ENCODE data around the gene PTPRQ.
"Not testable (repeated sequence)": the region's sequence is repeated elsewhere in the genome, so short reads cannot be mapped to it uniquely, and the experiment has no call there.

The PTPRQ gene

DNA sequence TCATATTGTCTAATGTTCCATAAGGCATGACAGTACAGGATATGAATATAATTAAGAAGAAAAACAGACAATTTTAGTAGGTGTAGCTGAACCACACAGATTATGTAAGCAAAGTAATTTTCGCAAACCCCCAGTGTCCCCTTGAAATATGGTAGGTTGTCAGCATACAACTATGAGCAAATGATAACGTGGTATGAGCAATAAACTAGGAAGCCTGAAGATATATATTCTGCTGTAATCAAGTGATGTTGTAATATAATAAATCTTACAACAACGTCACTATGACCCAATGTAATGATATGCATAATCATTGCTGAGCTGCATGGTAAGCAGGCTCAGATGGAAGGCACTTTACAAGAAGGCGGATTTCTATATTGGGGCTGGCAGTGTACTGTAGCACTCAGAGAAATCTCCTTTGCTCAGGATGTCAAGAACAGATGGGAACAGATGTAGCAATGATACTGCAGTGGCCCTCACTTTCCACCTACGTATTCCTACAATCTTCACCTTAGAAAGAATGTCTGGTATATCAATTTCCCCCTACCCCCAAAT lies 215.6 kb downstream of the PTPRQ start:
- DNase-seq: no peak

DNA sequence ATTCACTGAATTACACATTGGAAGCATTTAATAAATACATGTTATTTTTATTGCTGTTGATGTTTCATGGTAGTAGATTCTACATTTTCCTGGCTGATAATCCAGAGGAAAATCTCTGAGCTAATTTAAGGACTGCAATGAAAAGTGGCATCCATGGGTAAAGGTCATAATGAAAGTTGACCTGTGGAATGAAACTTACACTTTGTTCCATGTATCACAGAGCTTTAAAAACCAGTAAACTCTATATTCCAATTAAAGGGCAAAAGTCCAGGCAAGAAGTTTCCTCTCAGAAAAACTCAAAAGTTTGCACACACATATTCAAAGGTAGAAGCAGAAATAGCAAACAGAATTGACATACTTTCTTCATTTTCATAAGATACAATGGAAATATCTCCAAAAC lies 218.6 kb downstream of the PTPRQ start:
- DNase-seq: no peak

- DNase-seq: no peak
These were observed 226.2 kb downstream of the PTPRQ start for GRCh38 chr12:80670214-80670613.

- not testable (repeated sequence) for DNase-seq
These were observed 232.1 kb downstream of the PTPRQ start for GRCh38 chr12:80676042-80676636.

DNA sequence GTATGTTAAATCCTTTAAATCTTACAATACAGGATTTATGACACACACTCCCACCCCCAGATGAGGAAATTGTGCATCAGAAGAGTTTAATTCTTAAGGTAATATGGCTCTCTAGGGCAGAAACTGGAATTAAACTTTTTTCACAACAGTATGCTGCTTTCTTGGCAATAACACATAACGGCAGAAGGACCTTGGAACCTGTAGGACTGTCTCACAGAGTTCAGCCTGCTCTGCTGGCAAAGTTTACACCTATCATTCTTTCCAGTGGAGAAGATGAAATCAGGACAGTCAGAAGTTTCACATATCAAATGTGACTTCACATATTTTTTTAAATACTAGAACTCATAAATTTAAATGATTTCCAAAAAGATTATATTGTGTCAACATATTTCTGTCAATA lies 232.8 kb downstream of the PTPRQ start:
- DNase-seq: no peak

GRCh38 chr12:80677994-80678393 lies 234.0 kb downstream of the PTPRQ start:
- DNase-seq: no peak

GRCh38 chr12:80679346-80680131 lies 235.5 kb downstream of the PTPRQ start:
- no peak for DNase-seq

DNA sequence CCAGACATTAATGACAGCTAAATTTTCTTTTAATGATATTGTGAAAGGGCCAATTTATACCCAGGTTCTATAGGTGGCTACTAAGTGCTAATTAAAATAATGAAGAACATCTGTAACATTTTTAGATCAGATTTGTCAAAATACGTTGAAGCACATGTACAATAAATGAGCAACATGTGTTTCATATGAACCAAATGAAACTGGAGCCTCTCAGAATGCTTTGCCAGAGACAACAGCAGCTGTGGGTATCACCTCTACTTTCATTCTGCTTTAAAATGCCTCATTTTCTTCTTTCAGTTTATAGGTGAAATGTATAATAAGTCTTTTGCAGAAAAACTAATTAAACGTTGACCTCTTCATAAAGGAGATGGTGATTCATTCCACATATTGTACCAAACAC lies 237.3 kb downstream of the PTPRQ start:
- no peak for DNase-seq

GRCh38 chr12:80681786-80682185 lies 237.8 kb downstream of the PTPRQ start:
- no peak for DNase-seq

- DNase-seq: no peak
These were observed 240.1 kb downstream of the PTPRQ start for GRCh38 chr12:80684077-80684495.

- DNase-seq: no peak
These were observed 246.1 kb downstream of the PTPRQ start for GRCh38 chr12:80690090-80690489.

- no peak for DNase-seq
These were observed 246.5 kb downstream of the PTPRQ start for GRCh38 chr12:80690513-80690912.

DNA sequence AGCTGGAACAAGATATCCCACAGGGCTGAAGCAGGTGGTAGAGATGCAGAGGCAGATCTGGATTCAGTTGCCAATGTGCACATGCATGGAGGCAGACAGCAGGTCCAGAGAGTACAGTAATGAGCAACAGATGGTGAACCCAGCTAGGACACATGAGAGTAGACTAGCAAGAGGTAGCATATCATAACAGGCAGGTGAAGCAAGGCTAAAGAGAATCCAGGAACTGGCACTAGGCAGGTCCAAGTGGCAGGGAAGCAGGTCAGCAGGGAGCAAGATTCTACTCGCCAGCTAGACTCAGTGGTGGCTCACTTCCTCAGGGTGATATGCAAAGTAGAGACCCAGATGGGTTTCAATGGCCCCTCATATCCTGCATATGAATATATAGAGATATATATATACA lies 248.1 kb downstream of the PTPRQ start:
- no peak for DNase-seq

DNA sequence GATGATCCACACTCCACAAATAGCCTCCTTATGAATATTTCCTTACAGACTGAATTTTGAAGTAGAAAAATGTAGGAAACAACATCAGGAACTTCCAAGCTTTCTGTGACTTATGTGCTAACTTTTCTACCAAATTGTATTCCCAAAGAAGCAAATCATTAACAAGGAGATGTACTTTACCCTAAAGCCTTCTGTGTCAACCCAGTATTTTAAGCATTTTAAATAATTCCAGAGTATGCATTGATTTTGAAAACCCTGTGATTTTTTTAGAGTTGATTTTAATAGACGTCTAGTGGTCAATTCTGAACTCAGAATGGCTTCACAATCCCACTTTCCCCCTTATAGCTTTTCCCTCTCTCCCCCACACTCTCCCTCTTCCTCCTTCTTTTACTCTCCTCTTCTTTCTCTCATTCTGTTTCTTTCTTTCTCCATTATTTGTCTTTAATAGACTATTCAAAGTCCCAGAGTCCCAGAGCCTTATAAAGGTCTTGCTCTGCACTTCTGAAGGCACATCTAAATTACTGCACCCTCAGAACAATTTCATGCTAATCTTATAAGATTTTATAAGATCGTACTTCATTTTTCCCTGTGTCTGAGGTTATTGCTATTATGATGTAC lies 253.3 kb downstream of the PTPRQ start:
- DNase-seq: no peak

GRCh38 chr12:80698256-80698655 lies 254.2 kb downstream of the PTPRQ start:
- DNase-seq: no peak

DNA sequence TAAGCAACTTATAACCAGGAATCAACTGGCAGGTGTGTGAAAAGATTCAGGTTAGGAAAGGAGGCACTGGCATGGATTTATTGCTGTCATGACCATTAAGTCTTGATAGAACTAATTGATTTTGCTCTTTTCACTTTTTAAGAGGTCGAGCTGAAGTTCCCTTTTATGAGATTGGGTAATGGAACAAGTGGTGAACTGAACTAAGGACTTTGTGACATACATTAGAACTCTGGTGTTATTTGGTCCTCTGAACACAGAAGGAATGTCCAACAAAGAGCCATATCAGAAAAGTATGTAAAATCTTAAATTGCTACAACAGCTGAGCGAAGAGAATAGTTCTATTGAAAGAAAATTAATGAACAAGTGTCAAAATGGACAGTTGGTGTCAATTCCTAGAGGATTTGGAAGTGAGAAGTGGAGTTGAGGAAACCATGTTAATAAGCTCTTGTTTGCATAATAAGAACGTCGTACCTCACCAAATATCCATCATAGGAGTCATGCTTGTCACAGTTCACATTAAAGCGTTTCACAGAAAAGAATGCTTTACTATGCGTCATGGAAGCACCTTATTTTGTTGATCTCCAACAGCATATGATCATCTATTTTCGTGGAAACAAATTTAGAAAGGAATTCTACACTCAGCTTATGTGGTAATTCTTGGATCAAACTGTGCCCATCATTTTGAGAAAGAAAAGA lies 255.0 kb downstream of the PTPRQ start:
- DNase-seq: no peak

DNA sequence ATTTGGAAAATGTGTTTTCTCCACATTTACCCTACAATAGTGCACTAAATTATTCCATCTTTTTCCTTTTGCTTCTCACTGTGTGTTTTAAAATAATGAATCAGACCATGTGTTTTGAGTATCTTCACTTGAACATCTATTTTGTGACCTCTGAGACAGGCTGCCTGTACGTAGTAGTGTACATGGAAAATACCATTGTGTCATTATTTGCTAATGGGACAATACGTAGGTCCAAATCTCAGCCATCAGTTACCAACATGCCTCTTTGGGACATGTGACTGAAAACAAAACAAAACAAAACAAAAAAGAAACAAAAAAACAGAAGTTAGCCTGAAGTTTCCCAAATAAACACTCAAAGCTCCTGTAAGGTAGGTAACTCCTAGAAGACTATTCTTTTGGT lies 256.3 kb downstream of the PTPRQ start:
- DNase-seq: no peak

- no peak for DNase-seq
These were observed 257.4 kb downstream of the PTPRQ start for GRCh38 chr12:80701388-80701787.

DNA sequence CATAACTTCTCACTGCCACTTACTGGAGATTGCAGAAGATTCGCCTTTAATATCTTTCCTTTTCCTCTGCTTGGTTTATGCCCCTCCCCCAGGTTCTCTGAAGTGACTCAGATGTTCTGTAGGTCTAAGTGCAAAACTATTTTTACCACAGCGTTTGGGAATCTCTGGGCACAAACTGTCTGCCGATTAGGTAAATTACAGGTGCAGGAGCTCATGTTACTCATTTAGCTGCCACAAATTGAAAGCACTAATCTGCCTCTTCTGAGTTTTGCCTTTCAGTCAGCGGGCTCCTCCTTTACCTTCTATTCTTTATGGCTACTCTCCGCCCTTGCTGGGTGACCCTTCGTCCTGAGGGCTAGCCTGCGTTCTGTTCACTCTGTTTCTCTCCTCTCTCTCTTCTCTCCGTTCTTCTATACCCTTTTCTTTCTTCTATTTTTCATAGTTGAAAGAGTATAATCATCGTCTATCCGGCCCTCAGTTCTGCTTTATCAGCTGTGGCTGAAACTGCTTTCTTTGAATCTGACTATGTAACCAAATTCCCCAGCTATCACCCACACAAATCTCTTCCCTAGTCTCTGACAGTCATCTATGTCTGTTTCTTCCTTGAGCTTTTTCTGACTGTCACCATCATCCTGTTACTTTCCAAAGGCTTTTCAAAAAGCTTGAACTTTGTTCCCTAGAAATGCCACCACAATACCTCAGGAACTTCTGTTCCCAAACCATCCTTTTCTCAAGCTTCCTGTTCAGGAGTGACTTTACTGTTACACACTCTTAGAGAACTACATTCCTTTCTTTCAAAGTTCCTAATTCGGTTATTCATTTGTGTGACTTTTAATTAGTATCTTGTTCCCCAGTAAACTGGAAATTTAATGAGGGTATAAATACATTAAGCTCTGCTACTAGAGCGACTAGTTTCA lies 259.1 kb downstream of the PTPRQ start:
- DNase-seq: no peak

DNA sequence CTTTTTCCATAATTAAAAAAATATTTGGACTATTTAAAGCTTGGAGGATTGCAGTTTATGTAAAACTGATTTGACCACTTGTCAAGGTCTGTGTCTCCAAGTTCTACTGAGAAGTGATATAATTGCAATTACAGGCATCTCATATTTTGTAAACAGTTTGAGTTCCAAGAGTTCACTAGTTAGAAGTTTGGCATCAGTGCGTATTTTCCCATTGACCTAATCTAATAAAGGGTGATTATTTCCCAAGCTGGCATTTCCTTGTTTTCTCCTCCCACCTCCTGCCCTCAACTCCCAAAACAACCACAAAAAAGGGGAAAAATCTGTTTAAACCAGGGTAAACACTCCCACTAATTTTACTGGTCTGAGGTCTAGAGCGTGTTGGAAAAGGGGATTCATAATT lies 260.4 kb downstream of the PTPRQ start:
- DNase-seq: no peak

DNA sequence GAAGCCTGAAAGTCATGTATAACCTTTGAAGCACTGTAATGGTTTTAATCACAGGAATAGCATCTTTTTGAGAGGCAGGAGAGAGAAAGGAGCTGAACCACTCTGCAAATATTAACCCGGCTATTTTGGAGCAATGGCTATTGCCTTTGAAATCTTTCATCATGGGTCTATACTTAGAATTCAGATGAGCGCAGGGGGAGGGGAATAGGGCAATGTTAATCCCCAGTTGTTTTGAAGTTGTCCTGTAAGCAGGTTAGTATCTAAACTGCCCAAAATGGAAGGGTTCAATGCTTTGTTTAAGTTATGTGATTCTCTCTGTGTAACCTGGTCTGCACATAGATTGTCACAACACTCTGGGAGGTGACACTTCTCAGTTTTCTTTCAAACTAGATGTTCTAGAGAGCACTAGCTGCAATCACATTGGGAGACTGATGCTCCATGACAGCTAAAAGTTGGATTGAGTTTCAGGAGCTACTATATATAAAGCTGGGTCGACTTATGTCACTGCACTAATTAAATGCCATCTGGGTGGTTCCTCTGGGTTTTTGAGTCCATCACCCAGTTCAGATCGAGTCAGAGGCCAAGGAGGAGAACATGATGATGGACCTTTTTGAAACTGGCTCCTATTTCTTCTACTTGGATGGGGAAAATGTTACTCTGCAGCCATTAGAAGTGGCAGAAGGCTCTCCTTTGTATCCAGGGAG lies 263.2 kb downstream of the PTPRQ start, which contains the start of gene MYF6:
MYF6 (plus strand) TSS at position 509 of the 704 bp plus-strand sequence; CDS start at position 595, 86 bp downstream.
- DNase-seq: no peak

All from activated CD4-positive, alpha-beta T cell treated with anti-CD3 and anti-CD28 coated beads, Interleukin-2, Interleukin-6, amounts not matched to agents 100 ng/mL and 50 ng/mL, durations not matched to agents 16 hours and 8 hours (primary cell).